ENCODE data around the gene ARAP2.

Gene ARAP2

GRCh38 chr4:36086261-36086786, 158.0 kb downstream of the ARAP2 start:
- DNase-seq, result no peak

GRCh38 chr4:36082817-36083216, 161.5 kb downstream of the ARAP2 start:
- no peak for DNase-seq

- no peak for DNase-seq
Observed at GRCh38 chr4:36081185-36081584, 163.1 kb downstream of the ARAP2 start.

GRCh38 chr4:36079666-36080065, 164.6 kb downstream of the ARAP2 start:
- DNase-seq, result no peak

GRCh38 chr4:36078319-36078718, 166.0 kb downstream of the ARAP2 start:
- DNase-seq, result no peak

- DNase-seq, result no peak
Observed at GRCh38 chr4:36072529-36072928, 171.8 kb downstream of the ARAP2 start.

GRCh38 chr4:36067116-36067515, 177.2 kb downstream of the ARAP2 start:
- no peak for DNase-seq

- no peak for DNase-seq
Observed at GRCh38 chr4:36065274-36065871, 178.9 kb downstream of the ARAP2 start.

GRCh38 chr4:36064117-36064516, 180.2 kb downstream of the ARAP2 start:
- DNase-seq, result no peak

GRCh38 chr4:36056136-36056535, 188.2 kb downstream of the ARAP2 start:
- no peak for DNase-seq

GRCh38 chr4:36054694-36055422, 189.5 kb downstream of the ARAP2 start:
- DNase-seq, result no peak

- DNase-seq, result no peak
Observed at GRCh38 chr4:36053930-36054329, 190.4 kb downstream of the ARAP2 start.

GRCh38 chr4:36051634-36052033, 192.7 kb downstream of the ARAP2 start:
- DNase-seq, result no peak

- no peak for DNase-seq
Observed at GRCh38 chr4:36046026-36046425, 198.3 kb downstream of the ARAP2 start.

GRCh38 chr4:36043901-36044300, 200.4 kb downstream of the ARAP2 start:
- DNase-seq, result no peak

GRCh38 chr4:36043241-36043640, 201.1 kb downstream of the ARAP2 start:
- no peak for DNase-seq

- no peak for DNase-seq
Observed at GRCh38 chr4:36042122-36042970, 202.0 kb downstream of the ARAP2 start.

- no peak for DNase-seq
Observed at GRCh38 chr4:36041340-36041739, 203.0 kb downstream of the ARAP2 start.

GRCh38 chr4:36039026-36039425, 205.3 kb downstream of the ARAP2 start:
- DNase-seq, result no peak

GRCh38 chr4:36038491-36038890, 205.8 kb downstream of the ARAP2 start:
- no peak for DNase-seq

GRCh38 chr4:36037127-36037526, 207.2 kb downstream of the ARAP2 start:
- no peak for DNase-seq

GRCh38 chr4:36029951-36030350, 214.4 kb downstream of the ARAP2 start:
- DNase-seq, result no peak

GRCh38 chr4:36027203-36027602, 217.1 kb downstream of the ARAP2 start:
- no peak for DNase-seq
